Stimulated activated CD4-positive, alpha-beta T cell treated with anti-CD3 and anti-CD28 coated beads, Interleukin-1b, Interleukin-23, amount 100 ng/mL, for 24 hours (primary cell): ENCODE results near the gene FAM83D.

Experiments
- DNase-seq, 4 experiments: peaks; one replicate each; pipeline ENCODE4 v3.0.0-alpha.2; 2020; ENCODE audit warnings: low read depth in 4 of 4, low spot score in 1 of 4

The FAM83D gene

GRCh38 chr20:38926142-38926933 is at the start of gene FAM83D:
Gene FAM83D, plus strand, starts transcription at chr20:38926417. Its CDS starts 26 bp downstream, at chr20:38926443.
- DNase-seq: peak; percentile 75 to 95 (median 85)

- no peak for DNase-seq
These were observed 48.7 kb upstream of the FAM83D start for GRCh38 chr20:38877483-38877882.

GRCh38 chr20:38878866-38879265 is 47.4 kb upstream of the FAM83D start:
- no peak for DNase-seq

- DNase-seq: no peak
These were observed 45.1 kb upstream of the FAM83D start for GRCh38 chr20:38880952-38881735.

- DNase-seq: no peak
These were observed 44.3 kb upstream of the FAM83D start for GRCh38 chr20:38881806-38882440.

GRCh38 chr20:38882600-38882999 is 43.6 kb upstream of the FAM83D start:
- DNase-seq: no peak

GRCh38 chr20:38883081-38883980 is 42.9 kb upstream of the FAM83D start:
- DNase-seq: no peak

GRCh38 chr20:38883981-38884733 is 42.1 kb upstream of the FAM83D start:
- DNase-seq: no peak

- DNase-seq: no peak
These were observed 40.9 kb upstream of the FAM83D start for GRCh38 chr20:38885357-38885756.

- no peak for DNase-seq
These were observed 38.0 kb upstream of the FAM83D start for GRCh38 chr20:38888059-38888831.

- no peak for DNase-seq
These were observed 37.2 kb upstream of the FAM83D start for GRCh38 chr20:38889050-38889449.

GRCh38 chr20:38889792-38890496 is 36.3 kb upstream of the FAM83D start:
- no peak for DNase-seq

GRCh38 chr20:38890497-38890818 is 35.8 kb upstream of the FAM83D start:
- no peak for DNase-seq

GRCh38 chr20:38892091-38892981 is 33.9 kb upstream of the FAM83D start:
- DNase-seq: no peak

- no peak for DNase-seq
These were observed 33.1 kb upstream of the FAM83D start for GRCh38 chr20:38893056-38893564.

- peak; percentile 52 to 76 (median 68) for DNase-seq
These were observed 32.6 kb upstream of the FAM83D start for GRCh38 chr20:38893565-38894090.

- DNase-seq: no peak
These were observed 31.9 kb upstream of the FAM83D start for GRCh38 chr20:38894091-38894847.
